ENCODE measurements around the gene C1orf105. TPM values are rescaled to one million over a fixed set of nuclear protein-coding genes. Genes with fewer than 3 reads are reported as not detected.
A peak's percentile ranks its signal among the peaks of the same experiment; 100 is the strongest.

The C1orf105 gene
- total and polyA plus RNA-seq, 2 of the 13 experiments (the other 11 are each of a cell fraction or from before 2014, with no cell fraction given): 0.15 to 0.45 TPM

- TF ChIP-seq ZNF407 (CRISPR knock-in tag; IDR thresholded peaks at IDR 0.05; ENCODE audit: not compliant biosample characterization) (no peak), IRF2 (CRISPR knock-in tag; IDR thresholded peaks at IDR 0.05) (peak; percentile 67; the same call in 1 of the 2 replicates), SAP130 (CRISPR knock-in tag; IDR thresholded peaks at IDR 0.05; ENCODE audit: low read depth) (peak; percentile 82), ZNF556 (CRISPR knock-in tag; IDR thresholded peaks at IDR 0.05; ENCODE audit: borderline replicate concordance) (0 out of 2 replicates have a peak, but pooled peaks have one; percentile 41), CENPT (CRISPR knock-in tag; IDR thresholded peaks at IDR 0.05; ENCODE audit: low read depth) (no peak), PPARG (CRISPR knock-in tag; conservative IDR thresholded peaks at IDR 0.05) (peak; percentile 85), MLX (CRISPR knock-in tag; IDR thresholded peaks at IDR 0.05) (peak; percentile 78), REL (CRISPR knock-in tag; conservative IDR thresholded peaks at IDR 0.05) (no peak), MYC (CRISPR knock-in tag; IDR thresholded peaks at IDR 0.05; ENCODE audit: borderline replicate concordance) (no peak), ZNF12 (CRISPR knock-in tag; IDR thresholded peaks at IDR 0.05) (0 out of 2 replicates have a peak, but pooled peaks have one; percentile 24), ZNF543 (CRISPR knock-in tag; IDR thresholded peaks at IDR 0.05) (no peak), ZMYM3 (CRISPR knock-in tag; IDR thresholded peaks at IDR 0.05) (no peak), ZFP1 (CRISPR knock-in tag; IDR thresholded peaks at IDR 0.05) (peak; percentile 62; the same call in 1 of the 2 replicates), ZNF609 (CRISPR knock-in tag; IDR thresholded peaks at IDR 0.05; ENCODE audit: borderline replicate concordance) (peak; percentile 86), DPF2 (CRISPR knock-in tag; IDR thresholded peaks at IDR 0.05; ENCODE audit: borderline replicate concordance, low read depth) (peak; percentile 85)
These were observed 49.7 kb downstream of the C1orf105 start (continued) for GRCh38 chr1:172470149-172470548.

Measured in HepG2 (cell line).